Spinal cord (tissue), 10 donors: ENCODE data around the gene PLA2G2F. TPM values are rescaled to one million over a fixed set of nuclear protein-coding genes. Genes with fewer than 3 reads are reported as not detected.

Source experiments
- DNase-seq, 6 donors: peaks; one replicate each; pipeline versions ENCODE4 v3.0.0 to v3.0.0-alpha.2; 2013 to 2015; ENCODE audit warnings: low spot score in 6 of 6, low read depth in 4 of 6
- H3K27ac ChIP-seq: one replicate; pipeline ENCODE4 v1.5.1; 2013; ENCODE audit warnings: low read depth, low read length, control low read depth
- H3K27me3 ChIP-seq: one replicate; pipeline ENCODE4 v1.6.1; 2013; ENCODE audit warnings: low read length; ENCODE audit not compliant: control insufficient read depth, insufficient read depth
- H3K36me3 ChIP-seq: one replicate; pipeline ENCODE4 v1.6.1; 2013; ENCODE audit warnings: low read length; ENCODE audit not compliant: control insufficient read depth, insufficient read depth
- H3K4me1 ChIP-seq: one replicate; pipeline ENCODE4 v1.6.1; 2013; ENCODE audit warnings: low read length; ENCODE audit not compliant: control insufficient read depth, insufficient read depth
- H3K4me3 ChIP-seq: one replicate; pipeline ENCODE4 v1.5.1; 2013; ENCODE audit warnings: low read depth, low read length, control low read depth
- H3K9me3 ChIP-seq: one replicate; pipeline ENCODE4 v1.6.1; 2013; ENCODE audit warnings: low read length; ENCODE audit not compliant: control insufficient read depth, insufficient read depth
- whole genome bisulfite sequencing: methylation state at CpG from one replicate; pipeline ENCODE4 v1.1.5; 2013; ENCODE audit warnings: missing lambda C conversion rate; ENCODE audit not compliant: insufficient coverage; 5-methylcytosine and 5-hydroxymethylcytosine counted together
- polyA plus RNA-seq, 2 donors: library from polyadenylated mRNA; unstranded; fragments of 120-200 nt; gene quantifications; one replicate each; pipeline ENCODE4 v1.2.1, GENCODE V29; 2013; ENCODE audit not compliant: insufficient read length in 2 of 2
- total RNA-seq, 2 donors: library from RNA; depleted of rRNA in 1 of 2; stranded (reverse); fragments of 120-200 nt in 1 of 2; fragments of >200 nt in 1 of 2; gene quantifications; one replicate each; pipeline versions ENCODE4 v1.2.3 to v1.2.4, GENCODE V29; 2013 to 2014
- donor health status: healthy.

Gene PLA2G2F
- total and polyA plus RNA-seq, 4 donors: not detected

DNA sequence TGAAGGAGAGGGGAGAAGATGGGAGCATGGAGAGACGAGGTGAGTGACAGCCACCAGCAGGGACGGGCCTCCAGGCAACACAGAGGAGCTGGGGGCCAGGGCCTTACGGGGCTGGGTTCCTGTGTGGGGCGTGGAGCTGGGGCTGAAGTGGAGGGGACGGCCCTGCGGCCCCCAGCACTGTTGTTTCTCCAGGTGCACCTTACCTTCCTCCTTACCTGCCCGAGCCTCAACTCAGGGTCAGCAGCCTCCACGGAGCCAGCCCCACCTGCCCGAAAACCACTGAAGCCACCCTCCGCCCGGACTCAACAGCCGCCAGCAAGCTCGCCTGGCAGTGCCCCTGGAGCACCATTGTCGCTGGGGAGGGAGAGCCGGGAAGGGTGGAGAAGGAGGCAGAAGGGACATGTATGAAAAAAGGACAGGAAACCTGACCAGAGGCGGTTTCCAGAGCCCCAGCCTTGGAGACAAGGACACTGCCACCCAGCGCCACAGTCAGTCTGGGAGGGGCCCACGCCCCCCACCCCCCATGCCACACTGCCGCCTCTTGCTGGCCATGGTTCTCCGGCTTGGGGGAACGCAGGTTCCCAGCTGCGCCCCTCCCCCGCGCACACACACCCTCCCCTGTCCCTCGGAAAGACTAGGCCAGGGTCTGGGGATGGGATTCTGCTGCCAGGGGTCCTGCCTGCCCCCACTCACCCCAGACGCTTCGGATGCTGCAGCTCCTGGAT is 10.6 kb downstream of the PLA2G2F start:
- Histone ChIP-seq H3K4me3 (no peak overlapping the region), H3K36me3 (peaks cover 2% of the 10 kb centered on the region), H3K27me3 (no peaks in the 10 kb centered on the region), H3K9me3 (no peaks in the 10 kb centered on the region), H3K27ac (no peak overlapping the region), H3K4me1 (peaks cover 29% of the 10 kb centered on the region)
- DNase-seq: no peak
- WGBS: 74% methylated on average over 17 of the region's 27 CpGs

DNA sequence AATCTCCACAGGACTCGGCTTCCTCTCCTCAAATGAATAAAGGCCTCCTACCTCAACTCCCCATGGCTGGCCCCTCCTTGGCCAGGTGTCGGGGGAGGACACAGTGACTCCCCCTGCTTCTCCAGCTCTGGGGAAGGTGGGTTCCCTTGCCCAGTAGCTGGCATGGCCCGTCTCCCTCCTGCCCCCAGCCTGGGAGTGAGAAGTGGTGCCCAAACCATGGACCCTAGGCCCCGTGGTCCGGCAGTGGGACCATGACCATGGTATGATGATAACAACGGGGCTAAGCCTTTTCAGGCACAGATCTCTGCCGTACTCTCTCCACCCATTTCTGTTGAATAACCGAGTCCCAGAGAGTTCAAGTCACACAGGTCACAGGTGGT is 11.2 kb downstream of the PLA2G2F start:
- no peak overlapping the region for H3K27ac ChIP-seq
- no peaks in the 10 kb centered on the region for H3K9me3 ChIP-seq
- H3K4me3 ChIP-seq: no peak overlapping the region
- no peaks in the 10 kb centered on the region for H3K27me3 ChIP-seq
- WGBS: 93% methylated on average over 7 of the region's 8 CpGs
- peaks cover 2% of the 10 kb centered on the region for H3K36me3 ChIP-seq
- no peak for DNase-seq
- H3K4me1 ChIP-seq: peaks cover 29% of the 10 kb centered on the region

DNA sequence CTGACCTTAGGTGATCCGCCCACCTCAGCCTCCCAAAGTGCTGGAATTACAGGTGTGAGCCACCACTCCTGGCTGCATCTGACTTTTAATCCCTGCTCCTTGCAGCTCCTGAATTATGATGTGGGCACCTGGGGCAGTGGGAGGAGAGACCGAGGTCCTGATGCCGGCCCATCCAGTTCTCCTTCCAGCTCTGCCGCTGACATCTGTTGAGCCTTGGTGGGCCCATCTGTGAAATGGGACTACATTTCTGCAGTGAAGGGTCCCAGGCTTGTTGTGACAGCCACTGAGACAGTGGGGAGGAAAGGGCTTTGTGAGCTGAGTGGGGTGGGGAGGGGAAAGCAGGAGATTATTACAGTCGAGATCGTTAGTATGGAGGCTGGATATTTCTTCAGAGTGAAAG is 11.8 kb downstream of the PLA2G2F start:
- WGBS: 100% methylated on average over 5 of the region's 6 CpGs
- H3K36me3 ChIP-seq: peaks cover 2% of the 10 kb centered on the region
- no peak overlapping the region for H3K27ac ChIP-seq
- H3K4me3 ChIP-seq: no peak overlapping the region
- no peak for DNase-seq
- H3K4me1 ChIP-seq: peaks cover 29% of the 10 kb centered on the region
- no peaks in the 10 kb centered on the region for H3K27me3 ChIP-seq
- no peaks in the 10 kb centered on the region for H3K9me3 ChIP-seq

DNA sequence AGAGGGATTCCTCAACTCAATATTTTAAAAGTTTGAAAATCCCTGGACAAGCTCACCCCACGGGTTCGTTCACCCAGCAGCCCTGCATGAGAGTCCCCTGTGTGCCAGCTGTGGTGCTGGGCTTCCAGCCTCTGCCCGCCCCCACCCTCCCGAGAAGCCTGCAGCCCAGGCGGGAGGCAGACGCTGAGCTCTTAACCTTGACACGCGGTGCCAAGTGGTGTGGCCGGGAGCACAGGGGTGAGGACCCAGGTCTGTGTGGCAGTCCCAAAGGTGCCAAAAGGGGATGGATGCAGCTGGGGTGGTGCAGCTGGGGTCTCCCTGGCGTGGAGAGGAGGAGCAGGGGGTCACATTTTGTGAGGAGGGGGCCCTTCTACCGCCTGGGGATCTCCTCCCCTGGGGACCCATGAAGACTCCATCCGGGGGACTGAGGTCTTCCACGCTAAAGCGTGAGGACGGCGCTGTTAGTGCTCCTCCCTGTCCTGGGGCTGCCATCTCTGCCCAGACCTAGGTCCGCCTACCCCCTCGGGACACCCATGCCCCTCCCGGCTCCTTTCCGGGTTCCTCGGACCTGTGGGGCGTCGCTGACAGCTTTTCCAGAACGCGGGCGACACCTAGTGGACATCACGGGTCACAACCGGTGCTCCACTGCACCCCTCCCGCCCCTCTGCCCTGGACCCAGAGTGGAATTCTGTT is 12.9 kb downstream of the PLA2G2F start:
- Histone ChIP-seq H3K36me3 (peaks cover 2% of the 10 kb centered on the region), H3K27me3 (no peaks in the 10 kb centered on the region), H3K4me3 (peak overlapping the region; percentile 35), H3K27ac (peak overlapping the region; percentile 84), H3K4me1 (peaks cover 29% of the 10 kb centered on the region), H3K9me3 (no peaks in the 10 kb centered on the region)
- 14% methylated on average over 29 of the region's 29 CpGs for WGBS
- peak in 5 of 6 donors; percentile 55 to 92 (median 70) for DNase-seq

DNA sequence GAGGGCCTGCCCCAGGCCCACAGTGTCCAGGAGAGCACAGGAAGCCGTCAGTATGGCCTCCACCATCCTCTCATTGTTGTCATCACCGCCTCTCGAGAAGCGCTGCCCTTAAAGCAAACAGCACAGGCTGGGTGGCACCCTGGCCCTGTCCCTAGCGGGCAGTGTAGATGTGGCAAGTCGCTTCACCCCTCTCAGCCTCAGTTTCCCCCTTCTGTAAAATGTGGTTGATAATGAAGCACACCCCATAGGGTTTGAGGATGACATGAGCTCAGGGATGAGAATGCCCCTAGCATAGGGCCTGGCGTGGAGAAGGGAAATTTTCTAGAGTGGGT is 13.4 kb downstream of the PLA2G2F start:
- Histone ChIP-seq H3K4me3 (no peak overlapping the region), H3K36me3 (peaks cover 2% of the 10 kb centered on the region), H3K27me3 (no peaks in the 10 kb centered on the region), H3K9me3 (no peaks in the 10 kb centered on the region), H3K4me1 (peaks cover 29% of the 10 kb centered on the region), H3K27ac (peak overlapping the region; percentile 84)
- 50% methylated on average over 2 of the region's 7 CpGs for WGBS
- DNase-seq: no peak

DNA sequence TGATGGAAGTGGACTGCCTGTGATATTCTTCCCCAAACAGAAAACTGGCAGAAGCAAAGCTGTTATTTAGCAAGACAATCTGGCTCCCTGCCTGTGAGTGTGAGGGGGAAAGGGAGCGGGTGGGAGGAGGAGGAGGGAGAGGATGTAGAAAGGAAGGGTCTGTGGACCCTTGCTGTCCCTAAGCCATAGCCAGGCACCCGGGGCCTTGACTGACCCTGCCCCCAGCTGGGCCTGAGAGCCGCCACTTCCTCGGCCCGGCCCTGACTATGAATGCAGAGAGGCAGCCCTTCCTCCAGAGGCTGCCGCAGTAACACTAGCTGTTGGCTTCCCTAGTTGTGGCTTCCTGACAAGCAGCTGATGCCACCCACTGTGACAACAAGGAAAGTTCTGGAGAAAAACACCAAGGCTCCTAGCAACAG is 13.9 kb downstream of the PLA2G2F start:
- Histone ChIP-seq H3K9me3 (no peaks in the 10 kb centered on the region), H3K27ac (peak overlapping the region; percentile 84), H3K36me3 (peaks cover 2% of the 10 kb centered on the region), H3K27me3 (no peaks in the 10 kb centered on the region), H3K4me1 (peaks cover 29% of the 10 kb centered on the region), H3K4me3 (no peak overlapping the region)
- 6% methylated on average over 5 of the region's 6 CpGs for WGBS
- DNase-seq: peak; percentile 53 to 91 (median 69)

DNA sequence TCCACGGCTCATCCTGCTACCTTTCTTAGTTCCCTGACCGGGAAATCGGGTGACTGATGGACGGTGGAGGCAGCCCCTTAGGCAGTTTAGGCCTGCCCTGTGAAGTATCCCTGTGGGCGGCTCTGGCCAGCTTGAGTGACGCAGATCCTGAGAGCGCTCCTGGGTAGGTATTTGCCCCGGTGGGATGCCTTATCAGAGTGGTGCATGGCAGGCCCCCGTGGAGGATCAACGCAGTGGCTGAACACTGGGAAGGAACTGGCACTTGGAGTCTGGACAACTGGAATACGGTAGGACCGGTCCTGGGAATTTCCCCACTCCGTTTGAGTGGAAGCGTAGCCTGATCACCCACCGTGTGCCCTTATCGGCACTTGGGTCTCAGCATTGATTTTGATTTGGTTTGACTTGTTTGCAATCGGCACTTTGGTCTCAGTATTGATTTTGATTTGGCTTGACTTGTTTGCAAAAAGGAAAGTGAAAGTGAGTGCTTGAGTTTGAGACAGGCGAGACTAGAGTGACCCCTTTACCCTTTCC is 15.2 kb downstream of the PLA2G2F start:
- DNase-seq: no peak
- no peaks in the 10 kb centered on the region for H3K27me3 ChIP-seq
- 85% methylated on average over 17 of the region's 18 CpGs for WGBS
- H3K4me1 ChIP-seq: peaks cover 29% of the 10 kb centered on the region
- no peak overlapping the region for H3K4me3 ChIP-seq
- H3K36me3 ChIP-seq: peaks cover 2% of the 10 kb centered on the region
- H3K9me3 ChIP-seq: no peaks in the 10 kb centered on the region
- H3K27ac ChIP-seq: no peak overlapping the region

DNA sequence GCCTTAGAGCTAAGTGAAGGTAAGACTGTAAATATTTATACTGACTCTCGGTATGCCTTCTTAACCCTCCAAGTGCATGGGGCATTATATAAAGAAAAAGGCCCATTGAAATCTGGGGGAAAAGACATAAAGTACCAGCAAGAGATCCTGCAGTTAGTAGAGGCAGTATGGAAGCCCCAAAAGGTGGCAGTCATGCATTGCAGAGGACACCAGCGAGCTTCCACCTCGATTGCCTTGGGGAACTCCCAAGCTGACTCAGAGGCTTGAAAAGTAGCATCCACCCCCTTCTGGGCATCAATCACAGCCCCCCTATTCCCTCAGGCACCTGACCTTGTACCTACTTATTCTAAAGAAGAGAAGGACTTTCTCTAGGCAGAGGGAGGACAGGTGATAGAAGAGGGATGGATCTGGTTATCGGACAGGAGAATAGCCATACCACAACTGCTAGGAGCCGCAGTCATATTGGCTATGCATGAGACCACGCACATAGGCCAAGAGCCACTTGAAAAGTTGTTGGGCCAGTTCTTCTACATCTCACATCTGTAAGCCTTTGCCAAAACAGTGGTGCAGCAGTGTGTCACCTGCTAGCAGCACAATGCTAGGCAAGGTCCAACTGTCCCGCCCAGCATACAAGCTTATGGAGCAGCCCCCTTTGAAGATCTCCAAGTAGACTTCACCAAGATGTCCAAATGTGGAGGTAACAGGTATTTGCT is 19.4 kb downstream of the PLA2G2F start:
- no peaks in the 10 kb centered on the region for H3K36me3 ChIP-seq
- no peak overlapping the region for H3K4me3 ChIP-seq
- DNase-seq: no peak
- H3K27ac ChIP-seq: no peak overlapping the region
- peaks cover 9% of the 10 kb centered on the region for H3K4me1 ChIP-seq
- 100% methylated on average over 3 of the region's 7 CpGs for WGBS
- peaks cover 3% of the 10 kb centered on the region for H3K9me3 ChIP-seq
- H3K27me3 ChIP-seq: no peaks in the 10 kb centered on the region

DNA sequence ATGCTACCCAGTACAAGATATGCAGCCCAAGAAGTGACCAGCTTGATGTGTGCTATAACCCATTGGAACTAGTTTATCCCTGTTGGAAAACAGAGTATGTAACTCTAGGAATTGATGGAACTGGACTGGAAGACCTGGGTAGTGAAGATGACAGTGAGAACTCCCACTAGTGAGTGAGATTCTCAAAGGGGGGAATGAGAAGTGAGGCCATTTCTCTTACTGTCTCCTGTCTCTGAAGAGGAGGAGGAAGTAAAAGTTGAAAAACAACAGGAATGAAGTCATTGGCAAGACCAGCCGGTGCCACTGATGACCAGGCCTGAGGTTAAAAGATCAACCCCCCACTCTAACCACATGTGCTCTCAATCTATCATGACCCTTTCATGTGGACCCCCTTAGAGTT is 20.9 kb downstream of the PLA2G2F start:
- Histone ChIP-seq H3K4me3 (no peak overlapping the region), H3K4me1 (peaks cover 3% of the 10 kb centered on the region), H3K9me3 (peaks cover 3% of the 10 kb centered on the region), H3K36me3 (no peaks in the 10 kb centered on the region), H3K27ac (no peak overlapping the region), H3K27me3 (no peaks in the 10 kb centered on the region)
- DNase-seq: no peak
- WGBS: 100% methylated on average over 1 of the region's 1 CpG
